Left renal pelvis (tissue), 4 donors: ENCODE results near the gene AHI1. TPM values are rescaled to one million over a fixed set of nuclear protein-coding genes. Genes with fewer than 3 reads are reported as not detected.

Source experiments
- DNase-seq, 4 donors: peaks; one replicate each; pipeline ENCODE4 v3.0.0-alpha.2; 2013; ENCODE audit warnings: low read depth in 4 of 4, low spot score in 3 of 4
- polyA plus RNA-seq, 4 donors: library from polyadenylated mRNA; unstranded; fragments of 120-200 nt; gene quantifications; one replicate each; pipeline ENCODE4 v1.2.1, GENCODE V29; 2013; ENCODE audit not compliant: insufficient read length in 4 of 4

The AHI1 gene
- polyA plus RNA-seq, 4 donors = 35.3 to 81.7 (median 61.8) TPM

- DNase-seq = no peak
Measured at GRCh38 chr6:135306166-135306565, 191.4 kb downstream of the AHI1 start.

- DNase-seq = no peak
Measured at GRCh38 chr6:135305684-135306083, 191.9 kb downstream of the AHI1 start.

- DNase-seq = no peak
Measured at GRCh38 chr6:135304883-135305282, 192.7 kb downstream of the AHI1 start.

- no peak for DNase-seq
Measured at GRCh38 chr6:135301304-135301703, 196.2 kb downstream of the AHI1 start.

- no peak for DNase-seq
Measured at GRCh38 chr6:135300576-135300975, 197.0 kb downstream of the AHI1 start.

GRCh38 chr6:135299256-135299655, 198.3 kb downstream of the AHI1 start:
- no peak for DNase-seq

GRCh38 chr6:135298455-135298854, 199.1 kb downstream of the AHI1 start:
- DNase-seq = no peak

GRCh38 chr6:135296715-135297114, 200.8 kb downstream of the AHI1 start:
- DNase-seq = no peak

GRCh38 chr6:135295085-135295484, 202.5 kb downstream of the AHI1 start:
- no peak for DNase-seq

- no peak for DNase-seq
Measured at GRCh38 chr6:135291288-135292076, 206.1 kb downstream of the AHI1 start.

- no peak for DNase-seq
Measured at GRCh38 chr6:135289816-135290215, 207.7 kb downstream of the AHI1 start.

- DNase-seq = no peak
Measured at GRCh38 chr6:135286962-135287538, 210.5 kb downstream of the AHI1 start.

- DNase-seq = no peak
Measured at GRCh38 chr6:135285165-135285564, 212.4 kb downstream of the AHI1 start.

GRCh38 chr6:135283926-135284325, 213.6 kb downstream of the AHI1 start:
- no peak for DNase-seq

GRCh38 chr6:135282395-135282794, 215.1 kb downstream of the AHI1 start:
- DNase-seq = no peak

GRCh38 chr6:135281964-135282363, 215.6 kb downstream of the AHI1 start:
- DNase-seq = no peak

- DNase-seq = no peak
Measured at GRCh38 chr6:135281227-135281626, 216.3 kb downstream of the AHI1 start.

- no peak for DNase-seq
Measured at GRCh38 chr6:135280375-135281136, 217.0 kb downstream of the AHI1 start.

- no peak for DNase-seq
Measured at GRCh38 chr6:135277422-135277821, 220.1 kb downstream of the AHI1 start.

GRCh38 chr6:135274561-135275293, 222.8 kb downstream of the AHI1 start:
- no peak for DNase-seq

GRCh38 chr6:135271626-135272025, 225.9 kb downstream of the AHI1 start:
- DNase-seq = no peak
